Mesenchymal stem cell (in vitro differentiated cells and primary cell): ENCODE results near the gene CCDC88B. TPM values are rescaled to one million over a fixed set of nuclear protein-coding genes. Genes with fewer than 3 reads are reported as not detected.

Experiments used
- DNase-seq: peaks from one replicate; pipeline ENCODE4 v3.0.0-alpha.2; 2013
- H2AFZ ChIP-seq: one replicate; pipeline ENCODE4 v1.6.1; 2013; ENCODE audit warnings: low read depth, mild to moderate bottlenecking, control low read depth, inconsistent platforms, low read length, moderate library complexity
- H2AK5ac ChIP-seq: 2 replicates; pipeline ENCODE4 v1.6.1; 2013; ENCODE audit warnings: low read length, moderate library complexity, mild to moderate bottlenecking, inconsistent platforms; ENCODE audit not compliant: severe bottlenecking
- H2BK120ac ChIP-seq: one replicate; pipeline ENCODE4 v1.6.1; 2013; ENCODE audit warnings: low read depth, mild to moderate bottlenecking, inconsistent platforms, low read length, moderate library complexity
- H2BK12ac ChIP-seq, 2 experiments: one replicate each; pipeline ENCODE4 v1.6.1; 2013; ENCODE audit warnings: inconsistent platforms in 2 of 2, low read length in 2 of 2, mild to moderate bottlenecking in 2 of 2, moderate library complexity in 2 of 2, control low read depth in 1 of 2
- H2BK15ac ChIP-seq: one replicate; pipeline ENCODE4 v1.6.1; 2013; ENCODE audit warnings: mild to moderate bottlenecking, low read depth, inconsistent platforms; ENCODE audit not compliant: poor library complexity, severe bottlenecking
- H2BK5ac ChIP-seq: 2 replicates; pipeline ENCODE4 v1.6.1; 2013; ENCODE audit warnings: low read depth, mild to moderate bottlenecking, low read length, control low read depth, inconsistent platforms; ENCODE audit not compliant: poor library complexity, severe bottlenecking
- H3K14ac ChIP-seq, 2 experiments: one replicate each; pipeline ENCODE4 v1.6.1; 2013; ENCODE audit warnings: inconsistent platforms in 2 of 2, low read length in 2 of 2, control low read depth in 1 of 2, mild to moderate bottlenecking in 1 of 2, moderate library complexity in 1 of 2
- H3K18ac ChIP-seq, 2 experiments: one replicate each; pipeline ENCODE4 v1.6.1; 2013; ENCODE audit warnings: inconsistent platforms in 2 of 2, low read length in 2 of 2, control low read depth in 1 of 2, low read depth in 1 of 2, mild to moderate bottlenecking in 1 of 2
- H3K23ac ChIP-seq, 2 experiments: one replicate each; pipeline ENCODE4 v1.6.1; 2013; ENCODE audit warnings: inconsistent platforms in 2 of 2, low read length in 2 of 2, mild to moderate bottlenecking in 2 of 2, moderate library complexity in 2 of 2, control low read depth in 1 of 2
- H3K27ac ChIP-seq: 2 replicates; pipeline ENCODE4 v1.5.1; 2013; ENCODE audit warnings: mild to moderate bottlenecking, moderate library complexity, low read length, control low read depth, inconsistent platforms; ENCODE audit not compliant: poor library complexity, severe bottlenecking
- H3K27me3 ChIP-seq, 2 experiments: 2 replicates each; pipeline versions ENCODE4 v1.6.1 to v1.7.0; 2013; ENCODE audit warnings: low read length in 2 of 2, mild to moderate bottlenecking in 2 of 2, moderate library complexity in 2 of 2, control low read depth in 1 of 2, inconsistent platforms in 1 of 2; ENCODE audit not compliant: control insufficient read depth in 1 of 2, insufficient read depth in 1 of 2
- H3K36me3 ChIP-seq, 2 experiments: 2 replicates each; pipeline versions ENCODE4 v1.6.1 to v1.7.0; 2013; ENCODE audit warnings: low read length in 2 of 2, control low read depth in 1 of 2, inconsistent platforms in 1 of 2, low read depth in 1 of 2, mild to moderate bottlenecking in 1 of 2; ENCODE audit not compliant: insufficient read depth in 2 of 2, control insufficient read depth in 1 of 2
- H3K4ac ChIP-seq, 2 experiments: one replicate each; pipeline ENCODE4 v1.6.1; 2013; ENCODE audit warnings: inconsistent platforms in 2 of 2, low read length in 2 of 2, mild to moderate bottlenecking in 2 of 2, moderate library complexity in 2 of 2, control low read depth in 1 of 2, low read depth in 1 of 2
- H3K4me1 ChIP-seq: 2 replicates; pipeline ENCODE4 v1.6.1; 2013; ENCODE audit warnings: low read depth, low read length, control low read depth; ENCODE audit not compliant: control insufficient read depth, insufficient read depth
- H3K4me2 ChIP-seq: 2 replicates; pipeline ENCODE4 v1.6.1; 2013; ENCODE audit warnings: low read length, mild to moderate bottlenecking, inconsistent platforms; ENCODE audit not compliant: poor library complexity, severe bottlenecking
- H3K4me3 ChIP-seq, 2 experiments: 2 replicates each; pipeline versions ENCODE4 v1.5.1 to v1.7.0; 2013; ENCODE audit warnings: low read length in 2 of 2, mild to moderate bottlenecking in 2 of 2, control low read depth in 1 of 2, low read depth in 1 of 2; ENCODE audit not compliant: insufficient read depth in 1 of 2
- H3K79me1 ChIP-seq: replicated peaks from 2 replicates; pipeline ENCODE4 v1.6.1; 2013; ENCODE audit warnings: mild to moderate bottlenecking, control low read depth, low read length, inconsistent platforms; ENCODE audit not compliant: poor library complexity, severe bottlenecking
- H3K9ac ChIP-seq: 2 replicates; pipeline ENCODE4 v1.7.0; 2013; ENCODE audit warnings: mild to moderate bottlenecking, low read length, moderate library complexity
- H3K9me3 ChIP-seq: 2 replicates; pipeline ENCODE4 v1.7.0; 2013; ENCODE audit warnings: mild to moderate bottlenecking, low read length; ENCODE audit not compliant: control insufficient read depth
- H4K8ac ChIP-seq: one replicate; pipeline ENCODE4 v1.6.1; 2013; ENCODE audit warnings: inconsistent platforms, mild to moderate bottlenecking, low read length, moderate library complexity
- H4K91ac ChIP-seq: one replicate; pipeline ENCODE4 v1.6.1; 2013; ENCODE audit warnings: mild to moderate bottlenecking, low read length, inconsistent platforms
- WGBS: methylation state at CpG from one replicate; pipeline ENCODE4 v1.1.7; 2013; ENCODE audit warnings: mixed read lengths; 5-methylcytosine and 5-hydroxymethylcytosine counted together
- polyA plus RNA-seq, 2 experiments: library from polyadenylated mRNA; stranded (reverse); fragments of 200-250 nt; gene quantifications; one replicate each; pipeline ENCODE4 v1.2.3, GENCODE V29; 2013

CCDC88B gene, protein sequence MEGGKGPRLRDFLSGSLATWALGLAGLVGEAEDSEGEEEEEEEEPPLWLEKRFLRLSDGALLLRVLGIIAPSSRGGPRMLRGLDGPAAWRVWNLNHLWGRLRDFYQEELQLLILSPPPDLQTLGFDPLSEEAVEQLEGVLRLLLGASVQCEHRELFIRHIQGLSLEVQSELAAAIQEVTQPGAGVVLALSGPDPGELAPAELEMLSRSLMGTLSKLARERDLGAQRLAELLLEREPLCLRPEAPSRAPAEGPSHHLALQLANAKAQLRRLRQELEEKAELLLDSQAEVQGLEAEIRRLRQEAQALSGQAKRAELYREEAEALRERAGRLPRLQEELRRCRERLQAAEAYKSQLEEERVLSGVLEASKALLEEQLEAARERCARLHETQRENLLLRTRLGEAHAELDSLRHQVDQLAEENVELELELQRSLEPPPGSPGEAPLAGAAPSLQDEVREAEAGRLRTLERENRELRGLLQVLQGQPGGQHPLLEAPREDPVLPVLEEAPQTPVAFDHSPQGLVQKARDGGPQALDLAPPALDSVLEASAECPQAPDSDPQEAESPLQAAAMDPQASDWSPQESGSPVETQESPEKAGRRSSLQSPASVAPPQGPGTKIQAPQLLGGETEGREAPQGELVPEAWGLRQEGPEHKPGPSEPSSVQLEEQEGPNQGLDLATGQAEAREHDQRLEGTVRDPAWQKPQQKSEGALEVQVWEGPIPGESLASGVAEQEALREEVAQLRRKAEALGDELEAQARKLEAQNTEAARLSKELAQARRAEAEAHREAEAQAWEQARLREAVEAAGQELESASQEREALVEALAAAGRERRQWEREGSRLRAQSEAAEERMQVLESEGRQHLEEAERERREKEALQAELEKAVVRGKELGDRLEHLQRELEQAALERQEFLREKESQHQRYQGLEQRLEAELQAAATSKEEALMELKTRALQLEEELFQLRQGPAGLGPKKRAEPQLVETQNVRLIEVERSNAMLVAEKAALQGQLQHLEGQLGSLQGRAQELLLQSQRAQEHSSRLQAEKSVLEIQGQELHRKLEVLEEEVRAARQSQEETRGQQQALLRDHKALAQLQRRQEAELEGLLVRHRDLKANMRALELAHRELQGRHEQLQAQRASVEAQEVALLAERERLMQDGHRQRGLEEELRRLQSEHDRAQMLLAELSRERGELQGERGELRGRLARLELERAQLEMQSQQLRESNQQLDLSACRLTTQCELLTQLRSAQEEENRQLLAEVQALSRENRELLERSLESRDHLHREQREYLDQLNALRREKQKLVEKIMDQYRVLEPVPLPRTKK (N-terminal part only)
- polyA plus RNA-seq (2013, experiment 1 of 2) = 2.0 TPM
- 1.8 TPM for polyA plus RNA-seq (2013, experiment 2 of 2)

DNA sequence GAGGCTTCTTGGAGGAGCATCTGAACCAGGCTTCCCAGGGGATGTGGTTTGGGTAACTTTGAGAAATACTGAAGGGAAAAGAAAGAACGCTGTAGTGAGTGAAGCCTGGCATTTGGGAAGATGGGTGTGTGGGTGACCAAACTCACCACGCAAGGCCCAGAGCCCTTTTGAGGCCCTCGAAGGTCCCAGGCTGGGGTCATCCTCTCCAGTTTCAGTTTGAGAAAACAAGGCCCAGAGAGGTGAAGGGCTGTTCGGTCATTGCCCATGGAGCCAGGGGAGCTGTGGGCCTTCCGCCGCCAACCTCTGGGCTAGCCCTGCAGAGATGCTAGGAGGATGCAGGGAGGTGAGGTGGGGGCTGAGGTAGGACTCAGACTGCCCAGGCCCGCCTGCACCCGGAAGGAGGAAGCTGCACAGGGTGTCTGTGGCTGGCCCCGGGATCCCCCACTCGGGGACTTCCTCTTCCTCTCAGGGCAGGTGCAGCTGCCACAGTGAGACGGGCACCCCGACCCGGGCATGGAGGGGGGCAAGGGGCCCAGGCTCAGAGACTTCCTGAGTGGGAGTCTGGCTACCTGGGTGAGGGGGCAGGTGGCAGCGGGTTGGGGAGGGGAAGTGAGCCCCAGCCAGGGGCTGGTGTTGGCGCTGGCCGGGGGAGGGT lies at the start of gene CCDC88B:
TSS of gene CCDC88B (plus strand) at position 451 of the 655 bp plus-strand sequence. CDS start at position 514, 63 bp downstream.
- Histone ChIP-seq H3K4ac (no peak within 1 kb of the TSS), H2AFZ (no peak within 1 kb of the TSS), H3K14ac (no peak within 1 kb of the TSS), H2BK15ac (no peak within 1 kb of the TSS), H4K8ac (no peak within 1 kb of the TSS), H3K23ac (no peak within 1 kb of the TSS), H2BK120ac (no peak within 1 kb of the TSS), H3K4me2 (no peak within 1 kb of the TSS), H3K9ac (no peak within 1 kb of the TSS), H2BK12ac (no peak within 1 kb of the TSS), H2AK5ac (no peak within 1 kb of the TSS), H3K4me1 (peaks cover 21% of the 10 kb centered on the region), H3K27me3 (peaks cover 0 to 13% of the 10 kb centered on the region in 2 experiments), H3K18ac (peak within 1 kb of the TSS in 1 of 2 experiments; percentile 14), H3K27ac (no peak within 1 kb of the TSS), H3K4me3 (no peak within 1 kb of the TSS), H3K9me3 (no peaks in the 10 kb centered on the region), H3K79me1 (no peaks in the 10 kb centered on the region), H3K36me3 (no peaks in the 10 kb centered on the region), H4K91ac (peak within 1 kb of the TSS; percentile 4), H2BK5ac (no peak within 1 kb of the TSS)
- WGBS = 90% methylated on average over 16 of the region's 16 CpGs
- no peak for DNase-seq

DNA sequence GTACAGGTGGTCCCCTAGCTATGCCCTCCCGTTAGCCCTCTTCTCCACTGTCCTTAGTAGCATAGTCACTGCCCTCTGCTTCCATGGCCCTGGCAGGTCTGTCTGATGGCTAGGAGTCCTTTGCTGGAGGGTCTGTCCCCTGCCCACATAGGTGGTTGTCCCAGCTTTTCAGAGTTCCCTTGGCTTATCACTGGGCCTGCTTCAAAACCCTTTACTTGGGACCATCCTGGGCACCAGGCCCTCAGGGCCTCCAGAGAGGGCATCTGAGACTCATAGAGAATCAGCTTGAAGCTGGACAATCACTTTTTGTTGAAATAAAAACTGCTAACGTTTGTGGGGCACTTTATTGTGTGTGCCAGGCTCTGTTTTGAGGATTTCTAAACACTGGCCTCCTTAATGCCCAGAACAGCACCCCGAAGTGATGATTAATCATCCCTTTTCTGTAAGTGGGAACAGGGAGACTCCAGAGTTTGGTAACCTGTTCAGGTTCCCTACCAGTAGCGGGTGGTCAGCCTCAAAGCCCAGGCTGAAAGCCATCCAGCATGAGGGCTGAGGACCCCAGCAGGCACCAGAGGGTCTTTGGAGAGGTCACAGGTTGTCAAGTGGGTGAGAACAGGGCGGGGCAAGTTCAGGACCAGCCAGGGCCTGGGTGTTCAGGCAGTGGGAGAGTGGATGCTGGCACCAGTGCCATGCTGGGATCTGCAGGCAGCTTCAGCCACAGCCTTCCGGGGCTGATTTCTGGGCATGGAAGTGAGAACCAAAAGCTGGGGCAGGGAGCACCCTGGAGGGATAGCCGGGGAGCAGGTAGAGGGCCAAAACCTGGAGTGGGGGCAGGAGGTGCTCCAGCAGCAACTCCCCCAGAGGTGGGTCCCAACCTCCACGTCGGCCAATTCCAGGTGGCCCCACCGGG lies 49.4 kb upstream of the CCDC88B start:
- H3K36me3 ChIP-seq = peaks cover 0 to 28% of the 10 kb centered on the region in 2 experiments
- H2BK12ac ChIP-seq = no peak overlapping the region
- DNase-seq = no peak
- H2BK120ac ChIP-seq = no peak overlapping the region
- H3K79me1 ChIP-seq = peaks cover 24% of the 10 kb centered on the region
- H4K91ac ChIP-seq = no peak overlapping the region
- H2AFZ ChIP-seq = no peak overlapping the region
- H3K4me2 ChIP-seq = no peak overlapping the region
- no peak overlapping the region for H4K8ac ChIP-seq
- H3K18ac ChIP-seq = no peak overlapping the region
- H2BK5ac ChIP-seq = no peak overlapping the region
- H3K27me3 ChIP-seq = peaks cover 45 to 49% of the 10 kb centered on the region in 2 experiments
- 46% methylated on average over 10 of the region's 10 CpGs for whole genome bisulfite sequencing
- H3K4me1 ChIP-seq = peaks cover 34% of the 10 kb centered on the region
- H3K27ac ChIP-seq = no peak overlapping the region
- no peak overlapping the region for H3K4me3 ChIP-seq
- no peak overlapping the region for H2AK5ac ChIP-seq
- no peak overlapping the region for H3K14ac ChIP-seq
- no peak overlapping the region for H3K9ac ChIP-seq
- no peak overlapping the region for H3K4ac ChIP-seq
- H2BK15ac ChIP-seq = no peak overlapping the region
- H3K23ac ChIP-seq = no peak overlapping the region
- no peaks in the 10 kb centered on the region for H3K9me3 ChIP-seq

DNA sequence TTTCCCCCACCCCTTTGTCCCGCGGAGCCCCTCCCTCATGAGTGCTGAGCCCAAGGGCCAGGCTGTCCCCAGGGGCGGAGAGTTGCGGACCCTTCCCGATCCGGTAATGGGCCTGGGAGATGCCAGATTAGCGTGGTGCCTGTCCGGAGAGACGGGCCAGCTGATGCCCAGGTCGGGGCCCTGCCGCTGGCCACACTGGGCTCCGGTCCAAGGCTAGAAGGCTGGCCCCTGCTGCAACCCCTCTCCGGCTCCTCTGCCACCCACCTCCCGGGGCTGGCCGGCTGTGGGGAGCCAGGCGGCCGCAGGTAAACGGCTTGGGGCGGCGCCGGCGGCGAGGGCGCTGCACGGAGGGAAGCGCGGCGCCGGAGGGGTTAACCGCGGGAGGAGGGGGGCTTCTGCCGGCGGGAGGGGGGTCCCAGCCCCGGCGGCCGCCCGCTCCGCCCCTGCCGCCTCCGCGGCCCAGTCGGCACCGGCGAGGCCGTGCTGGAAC lies 48.7 kb upstream of the CCDC88B start, which contains the start of gene KCNK4:
TSS of gene KCNK4 (plus strand) at position 41 of the 490 bp plus-strand sequence. CDS start 1,717 bp downstream, outside the sequence.
- H2AFZ ChIP-seq = no peak within 1 kb of the TSS
- peaks cover 0 to 28% of the 10 kb centered on the region in 2 experiments for H3K36me3 ChIP-seq
- WGBS = 2% methylated on average over 35 of the region's 45 CpGs
- peak within 1 kb of the TSS in 1 of 2 experiments; percentile 70 for H3K23ac ChIP-seq
- H2AK5ac ChIP-seq = no peak within 1 kb of the TSS
- no peak within 1 kb of the TSS for H2BK15ac ChIP-seq
- no peak within 1 kb of the TSS for H4K91ac ChIP-seq
- H3K4me2 ChIP-seq = peak within 1 kb of the TSS; percentile 92
- H3K27ac ChIP-seq = no peak within 1 kb of the TSS
- H3K9me3 ChIP-seq = no peaks in the 10 kb centered on the region
- no peak within 1 kb of the TSS for H2BK12ac ChIP-seq
- H3K4ac ChIP-seq = no peak within 1 kb of the TSS
- no peak within 1 kb of the TSS for H4K8ac ChIP-seq
- peak within 1 kb of the TSS in 1 of 2 experiments; percentile 71 for H3K14ac ChIP-seq
- H3K18ac ChIP-seq = no peak within 1 kb of the TSS
- no peak for DNase-seq
- H3K27me3 ChIP-seq = peaks cover 52 to 55% of the 10 kb centered on the region in 2 experiments
- no peak within 1 kb of the TSS for H2BK120ac ChIP-seq
- peaks cover 29% of the 10 kb centered on the region for H3K4me1 ChIP-seq
- H3K9ac ChIP-seq = peak within 1 kb of the TSS; percentile 29
- peaks cover 19% of the 10 kb centered on the region for H3K79me1 ChIP-seq
- no peak within 1 kb of the TSS for H2BK5ac ChIP-seq
- peak within 1 kb of the TSS; percentile 40 to 56 for H3K4me3 ChIP-seq
